T-cell (primary cell): ENCODE measurements around the gene SYNE1. TPM values are rescaled to one million over a fixed set of nuclear protein-coding genes. Genes with fewer than 3 reads are reported as not detected.
"Not testable (repeated sequence)": the region's sequence is repeated elsewhere in the genome, so short reads cannot be mapped to it uniquely, and the experiment has no call there.

Source experiments
- ATAC-seq, 4 experiments: fragments of 200-7000 bp in 3 of 4; fragments of 150-1000 bp in 1 of 4; cut with Tn5 transposase; replicated peaks in 1 of 4; 1 replicate in 3 of 4; 2 replicates in 1 of 4; pipeline ENCODE4 v1.10.0; 2021; ENCODE audit warnings: moderate library complexity in 3 of 4, mild to moderate bottlenecking in 2 of 4, moderate number of reproducible peaks in 1 of 4
- CTCF ChIA-PET, 2 donors: fragments of 300-600 bp; sonication (Branson Sonifier 250); formaldehyde crosslinking; loops; one replicate each; lab custom pipeline; 2022; ENCODE audit warnings: antibody characterized with exemption in 2 of 2; lab: Charles Lee
- POLR2A ChIA-PET, 2 donors: fragments of 300-600 bp; sonication (Branson Sonifier 250); formaldehyde crosslinking; loops; one replicate each; lab custom pipeline; 2022; ENCODE audit warnings: antibody characterized with exemption in 2 of 2; lab: Charles Lee
- DNase-seq, 35 experiments: peaks; one replicate each; pipeline versions ENCODE4 v3.0.0 to v3.0.0-alpha.2; 2013 to 2023
- H3K27ac ChIP-seq: one replicate; pipeline ENCODE4 v1.5.1; 2013; ENCODE audit warnings: low read length
- H3K27me3 ChIP-seq, 2 experiments: replicated peaks in 1 of 2; 1 replicate in 1 of 2; 2 replicates in 1 of 2; pipeline versions ENCODE4 v1.6.1 to v1.7.0; 2013; ENCODE audit warnings: low read length in 1 of 2, mixed read lengths in 1 of 2; ENCODE audit not compliant: control insufficient read depth in 2 of 2, insufficient read depth in 2 of 2; ENCODE audit errors: extremely low read depth in 1 of 2
- H3K36me3 ChIP-seq, 2 donors: 1 replicate in 1 of 2; 2 replicates in 1 of 2; pipeline versions ENCODE4 v1.6.1 to v1.7.0; 2013; ENCODE audit warnings: low read length in 1 of 2; ENCODE audit not compliant: control insufficient read depth in 2 of 2, insufficient read depth in 1 of 2; ENCODE audit errors: extremely low read depth in 1 of 2
- H3K4me1 ChIP-seq, 2 experiments: 1 replicate in 1 of 2; 2 replicates in 1 of 2; pipeline versions ENCODE4 v1.6.1 to v1.7.0; 2013; ENCODE audit warnings: low read length in 2 of 2, mixed read lengths in 1 of 2; ENCODE audit not compliant: insufficient read depth in 2 of 2, control insufficient read depth in 1 of 2; ENCODE audit errors: extremely low read depth in 1 of 2
- H3K4me3 ChIP-seq, 2 donors: 1 replicate in 1 of 2; 2 replicates in 1 of 2; pipeline versions ENCODE4 v1.5.1 to v1.7.0; 2013; ENCODE audit warnings: mild to moderate bottlenecking in 2 of 2, low read length in 1 of 2, moderate library complexity in 1 of 2; ENCODE audit not compliant: control insufficient read depth in 1 of 2; ENCODE audit errors: extremely low read depth in 1 of 2
- H3K9me3 ChIP-seq: 2 replicates; pipeline ENCODE4 v1.7.0; 2013
- H3K27ac Mint-ChIP-seq, 2 donors: one replicate each; pipeline ENCODE4 v1.8.0; 2020 to 2021; ENCODE audit warnings: mild to moderate bottlenecking in 2 of 2, mixed read lengths in 2 of 2
- H3K27me3 Mint-ChIP-seq, 2 donors: one replicate each; pipeline ENCODE4 v1.8.0; 2021 to 2022; ENCODE audit warnings: mixed read lengths in 2 of 2
- H3K36me3 Mint-ChIP-seq: one replicate; pipeline ENCODE4 v1.8.0; 2021; ENCODE audit warnings: mixed read lengths
- H3K4me1 Mint-ChIP-seq, 3 donors: one replicate each; pipeline ENCODE4 v1.8.0; 2020 to 2022; ENCODE audit warnings: mixed read lengths in 3 of 3, mild to moderate bottlenecking in 1 of 3
- H3K4me3 Mint-ChIP-seq, 3 donors: one replicate each; pipeline ENCODE4 v1.8.0; 2020 to 2022; ENCODE audit warnings: mild to moderate bottlenecking in 3 of 3, mixed read lengths in 3 of 3, moderate library complexity in 3 of 3
- H3K9me3 Mint-ChIP-seq, 3 donors: one replicate each; pipeline ENCODE4 v1.8.0; 2020 to 2022; ENCODE audit warnings: mixed read lengths in 3 of 3
- WGBS: methylation state at CpG from one replicate; pipeline ENCODE4 v1.1.5; 2013; ENCODE audit warnings: missing lambda C conversion rate; ENCODE audit not compliant: insufficient coverage; 5-methylcytosine and 5-hydroxymethylcytosine counted together
- total RNA-seq, 35 experiments: library from RNA in 6 of 35; stranded (reverse) in 6 of 35; fragments of 120-200 nt in 1 of 35; gene quantifications; one replicate each; pipeline versions ENCODE4 v1.2.1 to v1.2.4 and lab custom pipeline; 2013 to 2026

SYNE1 gene
- total RNA-seq, 5 donors from 2014 or later (not counting 1 experiment from before 2014, with no cell fraction given), result 174 to 235 (median 192) TPM

- ATAC-seq, result peak in 1 of 4 experiments; percentile 18
- Mint-ChIP-seq H3K27me3 (no peaks in the 10 kb centered on the region), H3K4me3 (no peak overlapping the region), H3K36me3 (no peaks in the 10 kb centered on the region), H3K4me1 (peaks cover 0 to 1% (median 0%) of the 10 kb centered on the region in 3 donors), H3K27ac (no peak overlapping the region), H3K9me3 (no peaks in the 10 kb centered on the region)
- no peaks in the 10 kb centered on the region for H3K36me3 ChIP-seq
- H3K4me3 ChIP-seq, result no peak overlapping the region
- no peak overlapping the region for H3K27ac ChIP-seq
- H3K9me3 ChIP-seq, result no peaks in the 10 kb centered on the region
- ChIA-PET POLR2A (interaction anchor here in 1 of 2 donors (0.7 to 0.8 kb wide), 2 partner anchors 9 to 79 kb away, joined by 3 to 5 read pairs; no protein-coding TSS in a partner anchor), CTCF (interaction anchor here in 1 of 2 donors (0.5 to 1.2 kb wide), 5 partner anchors 9 to 77 kb away, joined by 3 to 4 read pairs (median 3); no protein-coding TSS in a partner anchor)
- H3K27me3 ChIP-seq, result no peaks in the 10 kb centered on the region
- DNase-seq, result peak in 7 of 35 experiments; percentile 1 to 62 (median 3)
- 88% methylated on average over 1 of the region's 7 CpGs for WGBS
- peaks cover 0 to 5% of the 10 kb centered on the region in 2 experiments for H3K4me1 ChIP-seq
These were observed 70.9 kb downstream of the SYNE1 start for GRCh38 chr6:152566103-152566875.

GRCh38 chr6:152563177-152563576, 74.0 kb downstream of the SYNE1 start:
- Histone ChIP-seq H3K27ac (no peak overlapping the region), H3K4me3 (no peak overlapping the region), H3K36me3 (no peaks in the 10 kb centered on the region), H3K4me1 (peaks cover 0 to 5% of the 10 kb centered on the region in 2 experiments), H3K27me3 (no peaks in the 10 kb centered on the region), H3K9me3 (no peaks in the 10 kb centered on the region)
- Mint-ChIP-seq H3K27me3 (peaks cover 0 to 3% of the 10 kb centered on the region in 2 donors), H3K36me3 (peaks cover 2% of the 10 kb centered on the region), H3K4me1 (peaks cover 0 to 1% (median 0%) of the 10 kb centered on the region in 3 donors), H3K27ac (no peak overlapping the region), H3K9me3 (peaks cover 0 to 9% (median 0%) of the 10 kb centered on the region in 3 donors), H3K4me3 (no peak overlapping the region)
- DNase-seq (no peak), ATAC-seq (no peak)
- POLR2A ChIA-PET, result no interaction called here
- no CpG with 5 or more reads among the region's 5 CpGs for WGBS
- CTCF ChIA-PET, result no interaction called here

- H3K4me1 ChIP-seq, ATAC-seq, DNase-seq, H3K9me3 ChIP-seq, CTCF ChIA-PET, H3K27me3 Mint-ChIP-seq, H3K4me1 Mint-ChIP-seq, POLR2A ChIA-PET, H3K36me3 ChIP-seq, H3K4me3 ChIP-seq, H3K36me3 Mint-ChIP-seq, H3K27me3 ChIP-seq, H3K27ac Mint-ChIP-seq, H3K27ac ChIP-seq, H3K4me3 Mint-ChIP-seq: not testable (repeated sequence)
- H3K9me3 Mint-ChIP-seq, result peaks cover 8 to 26% (median 14%) of the 10 kb centered on the region in 3 donors
- WGBS, result no CpG with 5 or more reads among the region's 1 CpG
These were observed 78.4 kb downstream of the SYNE1 start for GRCh38 chr6:152558798-152559197.

GRCh38 chr6:152557502-152557901, 79.7 kb downstream of the SYNE1 start:
- H3K36me3 Mint-ChIP-seq, result peaks cover 9% of the 10 kb centered on the region
- peaks cover 0 to 2% of the 10 kb centered on the region in 2 experiments for H3K4me1 ChIP-seq
- peaks cover 6 to 12% of the 10 kb centered on the region in 2 donors for H3K27me3 Mint-ChIP-seq
- no peak overlapping the region for H3K4me3 Mint-ChIP-seq
- DNase-seq (no peak), ATAC-seq (no peak)
- H3K36me3 ChIP-seq, result no peaks in the 10 kb centered on the region
- no peaks in the 10 kb centered on the region for H3K4me1 Mint-ChIP-seq
- no peaks in the 10 kb centered on the region for H3K9me3 ChIP-seq
- ChIA-PET CTCF (interaction anchor here in 1 of 2 donors (1.0 to 1.6 kb wide), 2 partner anchors 8 to 85 kb away, joined by 4 to 5 read pairs; no protein-coding TSS in a partner anchor), POLR2A (interaction anchor here in 1 of 2 donors (0.6 to 1.0 kb wide), 2 partner anchors 9 to 48 kb away, joined by 3 to 10 read pairs; no protein-coding TSS in a partner anchor)
- H3K27ac Mint-ChIP-seq, result no peak overlapping the region
- no peak overlapping the region for H3K4me3 ChIP-seq
- H3K27me3 ChIP-seq, result no peaks in the 10 kb centered on the region
- H3K27ac ChIP-seq, result no peak overlapping the region
- H3K9me3 Mint-ChIP-seq, result peaks cover 8 to 26% (median 14%) of the 10 kb centered on the region in 3 donors
- WGBS, result no CpG with 5 or more reads among the region's 1 CpG

- DNase-seq, result no peak
- Histone ChIP-seq H3K27me3 (no peaks in the 10 kb centered on the region), H3K4me3 (no peak overlapping the region), H3K27ac (no peak overlapping the region), H3K4me1 (peaks cover 0 to 2% of the 10 kb centered on the region in 2 experiments), H3K9me3 (no peaks in the 10 kb centered on the region), H3K36me3 (no peaks in the 10 kb centered on the region)
- Mint-ChIP-seq H3K27ac (no peak overlapping the region), H3K4me3 (no peak overlapping the region), H3K27me3 (peaks cover 6 to 17% of the 10 kb centered on the region in 2 donors), H3K36me3 (peaks cover 7% of the 10 kb centered on the region), H3K9me3 (peaks cover 8 to 22% (median 14%) of the 10 kb centered on the region in 3 donors), H3K4me1 (no peaks in the 10 kb centered on the region)
- ChIA-PET CTCF (no interaction called here), POLR2A (no interaction called here)
- no peak for ATAC-seq
- WGBS, result no CpG with 5 or more reads among the region's 1 CpG
These were observed 82.3 kb downstream of the SYNE1 start for GRCh38 chr6:152554851-152555250.

GRCh38 chr6:152552616-152553209, 84.4 kb downstream of the SYNE1 start:
- no peaks in the 10 kb centered on the region for H3K36me3 ChIP-seq
- no peak overlapping the region for H3K4me3 ChIP-seq
- H3K4me1 Mint-ChIP-seq, result no peaks in the 10 kb centered on the region
- peaks cover 7% of the 10 kb centered on the region for H3K36me3 Mint-ChIP-seq
- ChIA-PET CTCF (interaction anchor here in 1 of 2 donors (1.5 to 3.8 kb wide), 3 partner anchors 90 to 395 kb away, joined by 4 to 19 read pairs (median 5); no protein-coding TSS in a partner anchor), POLR2A (no interaction called here)
- 87% methylated on average over 3 of the region's 9 CpGs for WGBS
- H3K27me3 ChIP-seq, result no peaks in the 10 kb centered on the region
- H3K27ac ChIP-seq, result no peak overlapping the region
- H3K4me1 ChIP-seq, result peaks cover 0 to 2% of the 10 kb centered on the region in 2 experiments
- H3K9me3 ChIP-seq, result no peaks in the 10 kb centered on the region
- peak in 21 of 35 experiments; percentile 2 to 65 (median 14) for DNase-seq
- H3K27me3 Mint-ChIP-seq, result peaks cover 6 to 17% of the 10 kb centered on the region in 2 donors
- no peak overlapping the region for H3K4me3 Mint-ChIP-seq
- no peak for ATAC-seq
- no peak overlapping the region for H3K27ac Mint-ChIP-seq
- peaks cover 8 to 14% (median 12%) of the 10 kb centered on the region in 3 donors for H3K9me3 Mint-ChIP-seq
